Astrocyte of the spinal cord (primary cell): Measurements from ENCODE around the gene INPP4B.

ENCODE experiments used
- DNase-seq: peaks from one replicate; pipeline ENCODE4 v3.0.0; 2011; ENCODE audit warnings: low read depth, low spot score
- H3K4me3 ChIP-seq: 2 replicates; pipeline ENCODE4 v1.5.1; 2011; ENCODE audit warnings: low read depth, mild to moderate bottlenecking, low read length, moderate library complexity
- in situ Hi-C: cut with HindIII; loops from 2 replicates; pipeline ENCODE4 v1.10.0; 2017; ENCODE audit warnings: low sequenced_read_pairs
- TF ChIP-seq, protein P1 (sequence below): IDR thresholded peaks from 2 replicates; pipeline ENCODE4 v1.5.1; 2012; ENCODE audit warnings: low read depth, mild to moderate bottlenecking, low read length, inconsistent platforms

INPP4B gene

DNA sequence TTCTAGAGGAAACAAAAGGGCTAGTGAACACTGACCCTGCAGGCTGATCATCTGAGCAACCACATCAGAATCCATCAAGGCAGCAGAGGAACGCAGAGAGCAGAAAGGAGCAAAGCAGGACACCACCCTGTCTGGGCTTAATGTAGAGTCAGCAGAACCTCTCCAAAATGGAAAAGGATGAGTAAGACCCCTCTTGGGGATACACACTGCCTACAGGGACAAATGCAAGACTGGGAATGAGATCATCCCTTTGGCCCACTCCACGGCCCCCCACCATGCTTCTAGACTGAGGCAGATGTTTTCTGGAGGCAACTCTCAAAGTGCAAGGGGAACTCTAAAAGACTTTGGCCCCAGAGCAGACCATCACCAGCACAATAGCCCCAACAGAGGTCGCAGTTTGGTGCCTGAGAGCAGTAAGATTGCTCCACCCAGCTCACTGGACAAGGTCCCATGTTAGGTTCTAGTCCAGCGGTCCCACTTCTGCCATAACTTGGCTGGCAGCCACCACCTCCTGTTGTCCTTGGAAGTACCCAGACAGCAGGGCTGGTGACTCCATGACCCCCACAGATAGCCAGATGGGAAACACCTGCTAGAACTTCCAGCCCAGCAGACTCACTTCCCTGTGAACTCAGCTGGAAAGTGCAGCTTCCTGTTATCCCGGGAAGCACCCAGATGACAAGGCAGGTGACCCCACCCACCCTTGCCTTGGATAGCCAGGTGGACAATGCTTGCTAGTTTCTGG is 372.7 kb downstream of the INPP4B start:
- TF ChIP-seq, protein P1, sequence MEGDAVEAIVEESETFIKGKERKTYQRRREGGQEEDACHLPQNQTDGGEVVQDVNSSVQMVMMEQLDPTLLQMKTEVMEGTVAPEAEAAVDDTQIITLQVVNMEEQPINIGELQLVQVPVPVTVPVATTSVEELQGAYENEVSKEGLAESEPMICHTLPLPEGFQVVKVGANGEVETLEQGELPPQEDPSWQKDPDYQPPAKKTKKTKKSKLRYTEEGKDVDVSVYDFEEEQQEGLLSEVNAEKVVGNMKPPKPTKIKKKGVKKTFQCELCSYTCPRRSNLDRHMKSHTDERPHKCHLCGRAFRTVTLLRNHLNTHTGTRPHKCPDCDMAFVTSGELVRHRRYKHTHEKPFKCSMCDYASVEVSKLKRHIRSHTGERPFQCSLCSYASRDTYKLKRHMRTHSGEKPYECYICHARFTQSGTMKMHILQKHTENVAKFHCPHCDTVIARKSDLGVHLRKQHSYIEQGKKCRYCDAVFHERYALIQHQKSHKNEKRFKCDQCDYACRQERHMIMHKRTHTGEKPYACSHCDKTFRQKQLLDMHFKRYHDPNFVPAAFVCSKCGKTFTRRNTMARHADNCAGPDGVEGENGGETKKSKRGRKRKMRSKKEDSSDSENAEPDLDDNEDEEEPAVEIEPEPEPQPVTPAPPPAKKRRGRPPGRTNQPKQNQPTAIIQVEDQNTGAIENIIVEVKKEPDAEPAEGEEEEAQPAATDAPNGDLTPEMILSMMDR, result no peak
- H3K4me3 ChIP-seq, result no peak overlapping the region
- in situ Hi-C loops, result no loop called here
- no peak for DNase-seq

DNA sequence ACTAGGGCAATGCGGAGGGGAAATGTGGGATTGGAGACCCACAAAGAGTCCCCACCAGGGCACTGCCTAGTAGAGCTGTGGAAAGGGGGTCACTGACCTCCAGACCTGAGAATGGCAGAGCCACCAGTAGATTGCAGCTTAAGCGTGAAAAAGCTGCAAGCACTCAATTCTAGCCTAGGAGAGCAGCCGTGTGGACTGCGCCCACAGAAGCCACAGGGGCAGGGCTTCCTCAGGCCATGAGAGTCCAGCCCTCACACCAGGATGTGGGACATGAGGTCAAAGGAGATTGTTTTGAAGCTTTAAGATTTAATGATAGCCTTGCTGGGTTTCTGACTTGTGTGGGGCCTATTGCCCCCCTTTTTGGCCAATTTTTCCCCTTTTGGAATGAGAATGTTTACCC is 379.0 kb downstream of the INPP4B start:
- H3K4me3 ChIP-seq, result no peak overlapping the region
- no peak for DNase-seq
- in situ Hi-C loops, result no loop called here
- TF ChIP-seq, protein P1, result no peak

DNA sequence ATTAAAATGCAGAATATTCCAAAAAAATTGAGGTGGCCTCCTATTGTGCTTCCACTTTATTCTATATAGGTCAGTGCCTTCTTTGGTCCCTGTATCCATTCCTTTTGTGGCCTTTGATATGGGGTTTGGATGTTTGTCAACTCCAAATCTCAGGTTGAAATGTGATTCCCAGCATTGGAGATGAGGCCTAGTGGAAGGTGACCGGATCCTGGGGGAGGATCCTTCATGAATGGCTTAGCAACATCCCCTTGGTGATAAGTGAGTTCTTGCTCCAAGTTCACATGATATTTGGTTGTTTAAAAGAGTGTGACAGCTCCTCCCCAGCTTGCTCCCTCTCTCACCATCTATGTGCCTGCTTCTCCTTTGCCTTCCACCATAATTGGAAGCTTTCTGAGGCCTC is 380.6 kb downstream of the INPP4B start:
- in situ Hi-C loops, result no loop called here
- TF ChIP-seq, protein P1, result no peak
- DNase-seq, result no peak
- no peak overlapping the region for H3K4me3 ChIP-seq

DNA sequence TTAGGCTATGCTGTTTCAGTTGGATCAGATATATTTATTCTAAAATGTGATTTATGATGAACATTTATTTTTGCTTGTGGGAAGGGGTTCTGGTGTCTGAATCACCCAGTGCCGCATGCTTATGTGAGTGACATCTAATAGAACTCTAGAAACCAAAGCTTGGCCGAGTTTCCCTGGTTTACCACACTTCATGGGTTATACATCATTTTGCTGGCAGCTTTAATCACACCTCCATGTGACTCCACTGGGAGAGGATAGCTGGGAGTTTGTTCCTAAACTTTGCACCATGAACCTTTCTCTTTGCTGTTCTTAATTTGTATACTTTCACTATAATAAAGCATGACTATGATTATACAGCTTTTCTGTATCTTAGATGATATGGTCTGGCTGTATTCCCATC is 382.9 kb downstream of the INPP4B start:
- DNase-seq, result peak; percentile 33
- TF ChIP-seq, protein P1, result no peak
- in situ Hi-C loops, result no loop called here
- H3K4me3 ChIP-seq, result no peak overlapping the region

DNA sequence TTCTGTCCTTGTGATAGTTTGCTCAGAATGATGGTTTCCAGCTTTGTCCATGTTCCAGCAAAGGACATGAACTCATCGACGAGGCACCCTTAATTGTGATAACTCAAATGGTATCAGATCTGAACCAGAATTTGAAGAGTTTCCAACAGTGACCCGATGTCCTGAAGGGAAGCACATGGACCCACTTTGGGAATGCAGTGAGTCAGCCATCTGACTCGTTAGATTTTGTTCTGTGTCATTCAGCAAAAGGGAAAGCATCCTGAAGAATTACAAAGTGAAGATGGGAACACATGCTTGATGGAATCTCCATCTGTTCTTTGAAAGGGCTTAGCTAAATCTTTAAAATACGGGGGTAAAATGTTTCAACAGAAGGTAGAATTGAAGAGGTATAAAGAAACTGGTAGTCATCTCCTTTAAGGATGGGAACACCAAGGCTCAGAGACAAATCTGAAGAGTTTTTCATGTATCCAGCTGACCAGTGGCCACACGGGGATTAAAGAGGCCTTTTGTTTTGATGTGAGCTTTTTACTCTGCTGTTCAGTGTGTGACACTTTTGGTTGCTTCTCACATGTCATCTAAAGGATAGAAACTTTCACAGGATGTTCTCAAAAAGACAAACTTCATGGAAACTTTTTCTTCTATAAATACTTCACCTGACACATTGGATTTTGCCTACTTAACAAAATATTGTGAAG is 393.8 kb downstream of the INPP4B start:
- in situ Hi-C loops, result no loop called here
- TF ChIP-seq, protein P1, result no peak
- DNase-seq, result no peak
- no peak overlapping the region for H3K4me3 ChIP-seq

DNA sequence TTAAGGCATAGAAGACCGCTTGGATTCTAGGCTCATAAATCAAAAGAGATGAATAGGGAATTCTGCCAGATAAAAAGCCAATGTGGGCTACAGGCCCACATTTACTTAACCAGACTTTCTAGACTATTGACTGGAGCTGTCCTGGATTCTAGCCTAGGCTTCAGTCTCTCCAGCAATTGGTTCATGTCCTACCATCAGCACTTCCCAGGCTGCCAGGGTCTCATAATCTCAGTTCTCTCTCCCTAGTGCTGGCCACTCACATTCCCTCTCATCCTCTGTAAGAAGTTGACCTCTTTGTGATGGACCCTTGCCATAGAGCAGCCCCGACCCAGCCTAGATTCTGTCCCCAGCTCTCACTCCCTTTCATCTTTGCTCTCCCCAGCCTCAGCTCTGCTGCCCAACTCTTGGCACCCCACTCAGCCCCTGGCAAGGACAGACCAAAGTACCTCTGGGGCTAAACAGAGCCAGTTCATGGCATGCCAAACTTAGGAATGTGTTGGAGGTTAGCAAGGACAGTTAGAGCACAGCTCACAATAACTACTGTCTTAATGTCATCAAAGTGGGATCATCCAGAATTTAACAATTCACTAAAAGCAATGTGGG is 396.2 kb downstream of the INPP4B start:
- no peak overlapping the region for H3K4me3 ChIP-seq
- TF ChIP-seq, protein P1, result no peak
- DNase-seq, result no peak
- in situ Hi-C loops, result no loop called here
